ENCODE data around the gene NLGN1. TPM values are rescaled to one million over a fixed set of nuclear protein-coding genes. Genes with fewer than 3 reads are reported as not detected.
"Not testable (repeated sequence)": the region's sequence is repeated elsewhere in the genome, so short reads cannot be mapped to it uniquely, and the experiment has no call there.

Gene NLGN1
- total RNA-seq, 1 donor from 2014 or later, result 10.6 TPM

DNA sequence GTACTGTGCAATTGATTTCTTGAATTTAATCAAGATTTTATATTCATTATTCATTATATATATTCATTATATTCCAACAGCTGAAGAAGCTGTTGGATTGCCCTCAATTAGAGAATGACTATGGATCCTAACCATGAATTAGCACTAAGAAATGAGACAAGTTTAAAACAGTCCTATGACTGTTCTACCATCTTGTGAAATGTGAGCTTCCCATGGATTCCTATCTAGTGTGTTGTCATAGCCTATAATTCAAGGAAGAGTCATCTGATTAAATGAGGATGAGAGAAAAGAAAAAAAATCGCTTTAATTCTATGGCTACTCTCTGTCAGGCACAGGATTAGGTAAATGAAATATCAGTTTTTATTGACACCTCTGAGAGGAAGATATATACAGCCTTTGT, 765.0 kb downstream of the NLGN1 start:
- DNase-seq (ENCODE audit: low spot score), result no peak

DNA sequence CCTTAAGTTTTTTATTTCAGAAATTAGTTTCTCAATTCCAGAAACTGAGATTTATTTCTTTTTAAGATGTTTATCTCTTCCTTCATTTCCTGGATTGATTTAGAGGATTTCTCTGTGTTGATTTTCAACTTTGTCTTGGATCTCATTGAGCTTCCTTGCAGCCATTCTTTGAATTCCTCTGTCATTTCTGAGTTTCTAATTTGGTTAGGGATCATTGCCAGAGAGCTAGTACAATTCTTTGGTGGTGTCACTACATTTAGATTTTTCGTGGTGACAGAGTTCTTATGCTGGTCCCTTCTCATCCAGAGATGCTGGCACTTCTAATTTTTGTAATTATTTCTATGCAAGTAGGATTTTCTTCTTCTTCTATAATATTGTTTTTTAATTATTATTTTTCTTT, 770.5 kb downstream of the NLGN1 start:
- no peak for DNase-seq (ENCODE audit: low spot score)

DNA sequence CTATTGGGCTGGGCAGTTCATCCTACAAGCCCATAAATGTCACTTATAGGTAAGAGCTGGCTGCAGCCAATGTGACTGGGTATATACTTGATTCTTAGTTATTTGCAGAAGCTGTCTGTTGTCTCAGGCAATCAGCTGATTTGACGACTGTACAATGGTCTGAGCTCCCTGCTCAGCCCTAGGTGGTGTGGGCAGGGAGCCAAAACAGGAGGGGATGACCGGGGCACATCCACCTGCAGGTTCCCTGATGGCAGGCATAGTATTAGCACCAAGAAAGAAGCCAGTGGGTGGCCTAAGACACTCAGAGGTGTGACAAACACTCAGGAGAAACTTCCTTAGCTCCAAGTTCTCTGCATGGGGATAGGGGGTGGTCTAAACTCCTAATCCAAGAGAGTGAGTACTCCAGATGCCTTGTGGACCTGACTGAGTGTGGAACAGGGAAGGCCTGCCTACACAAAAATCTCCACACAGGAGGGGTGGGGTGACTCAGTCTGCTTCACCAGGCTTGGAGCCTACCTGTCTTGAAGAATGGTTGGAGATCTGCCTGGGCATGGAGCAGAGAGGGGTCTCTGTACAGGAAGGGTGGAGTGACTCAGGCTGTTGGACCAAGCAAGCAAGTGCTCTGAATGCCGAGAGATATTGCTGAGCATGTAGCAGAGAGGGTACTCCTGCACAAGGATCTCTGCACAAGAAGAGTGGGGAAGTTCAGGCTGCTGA, 771.2 kb downstream of the NLGN1 start:
- no peak for DNase-seq (ENCODE audit: low spot score)

DNA sequence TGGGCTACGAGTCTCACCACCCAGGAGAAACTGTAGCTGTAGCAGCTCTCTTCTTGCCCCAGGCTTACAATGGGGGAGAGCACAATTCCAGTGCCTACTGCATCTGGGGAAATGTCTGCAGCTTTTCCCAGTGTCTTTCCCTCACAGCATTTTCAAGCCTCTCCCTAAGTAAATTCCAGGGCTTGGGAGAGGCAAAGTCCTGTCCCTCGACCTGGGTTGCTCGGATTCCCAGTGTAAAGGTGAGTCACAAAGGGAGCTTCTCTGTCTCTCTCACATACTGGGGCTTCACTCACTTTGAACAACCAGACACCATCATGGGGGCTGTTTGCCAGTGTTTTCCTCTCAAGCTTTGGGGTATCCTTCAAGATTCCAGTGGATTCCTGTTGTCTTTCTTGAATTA, 772.2 kb downstream of the NLGN1 start:
- DNase-seq (ENCODE audit: low spot score), result no peak

DNA sequence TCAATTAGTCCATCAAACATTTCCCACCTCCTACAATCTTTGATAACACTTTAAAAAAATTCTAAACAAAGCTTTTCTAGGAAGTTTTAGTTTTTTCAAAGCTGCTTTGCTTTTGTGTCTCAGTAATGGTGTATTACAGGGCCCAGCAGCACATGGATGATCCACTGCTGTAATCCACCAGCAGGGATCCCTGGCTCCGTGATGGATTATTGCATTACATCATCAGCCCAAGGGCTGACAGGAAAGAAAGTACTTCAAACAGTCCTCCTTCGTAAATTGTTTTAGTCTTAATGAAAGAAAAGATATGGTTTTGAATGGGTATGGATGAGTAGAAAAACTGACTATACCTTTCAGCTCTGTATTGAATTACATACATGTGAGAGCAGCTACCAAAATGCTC, 772.7 kb downstream of the NLGN1 start:
- no peak for DNase-seq (ENCODE audit: low spot score)

DNA sequence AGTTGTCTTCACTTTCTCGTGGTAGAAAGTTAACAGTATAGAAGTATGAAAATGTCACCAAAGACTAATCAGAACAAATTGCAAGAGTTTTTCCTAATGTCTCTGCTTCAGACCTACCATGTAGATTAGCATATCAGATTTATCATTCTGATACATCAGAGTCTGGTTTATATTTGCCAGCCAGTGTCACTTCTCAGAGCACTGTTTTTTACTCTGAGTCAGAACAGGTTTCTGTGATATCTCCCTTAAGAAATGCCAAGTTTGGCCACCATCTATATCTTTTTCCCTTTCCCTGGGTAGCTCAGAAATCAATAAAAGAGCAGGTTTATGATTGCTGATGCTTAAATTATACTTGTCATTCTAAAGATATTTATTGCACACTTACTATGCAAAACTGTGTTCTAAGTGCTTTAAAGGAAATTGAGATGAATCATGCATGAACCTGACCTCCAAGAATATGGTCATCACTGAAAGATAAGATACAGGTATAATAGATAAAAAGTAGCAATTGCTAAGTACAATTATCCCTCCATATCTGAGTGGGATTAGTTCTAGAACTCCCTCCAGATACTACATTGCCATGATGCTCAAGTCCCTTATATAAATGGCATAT, 788.9 kb downstream of the NLGN1 start:
- no peak for DNase-seq (ENCODE audit: low spot score)

DNA sequence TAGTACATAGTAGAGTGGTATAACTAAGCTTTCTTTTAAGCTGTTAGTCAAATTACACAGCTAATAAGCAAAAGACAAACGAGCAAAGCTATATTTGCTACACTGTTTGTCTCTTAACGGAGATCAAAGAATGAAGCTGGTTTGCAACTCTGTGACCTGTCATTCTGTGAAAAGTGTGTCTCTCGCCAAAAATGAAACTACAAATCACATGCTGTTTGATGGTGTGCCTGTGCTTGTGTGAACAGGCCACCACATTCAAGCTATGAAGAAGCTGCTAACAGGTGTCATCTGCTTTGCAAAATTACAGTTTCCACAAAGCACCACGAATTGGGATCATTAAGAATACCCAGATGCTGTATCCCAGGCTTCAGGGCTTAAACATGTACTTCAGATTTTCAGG, 793.8 kb downstream of the NLGN1 start:
- no peak for DNase-seq (ENCODE audit: low spot score)

DNA sequence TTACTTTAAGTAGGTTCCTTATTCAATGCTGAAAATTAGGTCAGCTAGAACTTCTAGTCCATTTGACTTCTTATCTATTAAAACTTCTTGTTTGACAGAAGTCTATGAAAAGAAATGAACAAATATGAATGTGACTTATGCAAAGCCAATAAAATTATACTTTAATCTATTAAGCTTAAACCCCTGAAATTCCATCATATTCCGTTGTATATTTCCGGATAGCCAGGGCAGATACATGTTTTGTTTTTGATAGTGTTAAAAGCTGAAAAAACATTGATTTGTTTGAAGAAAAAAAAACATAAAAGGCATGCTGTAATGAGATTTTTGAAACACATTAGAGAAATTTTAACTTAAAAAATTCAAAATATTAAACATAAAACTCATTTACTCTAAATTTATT, 794.4 kb downstream of the NLGN1 start:
- DNase-seq (ENCODE audit: low spot score), result no peak

DNA sequence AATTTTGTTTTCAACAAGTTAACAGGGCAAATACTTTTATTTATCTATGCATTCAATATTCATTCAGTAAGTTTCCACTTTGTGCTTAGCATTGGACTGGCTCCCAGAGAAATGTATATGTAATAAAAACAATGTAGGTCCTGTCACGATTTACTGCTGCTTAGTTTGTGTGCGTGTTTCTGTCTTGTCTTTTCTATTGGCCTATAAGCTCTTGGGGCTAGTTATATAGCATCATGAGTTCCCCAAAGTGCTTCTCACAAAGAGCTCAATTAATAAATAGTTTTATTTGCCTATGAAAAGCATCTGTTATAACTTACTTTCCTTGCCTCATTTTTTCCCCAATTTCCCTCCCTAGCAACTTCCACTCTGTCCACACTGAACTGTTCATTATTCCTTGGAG, 794.9 kb downstream of the NLGN1 start:
- no peak for DNase-seq (ENCODE audit: low spot score)

DNA sequence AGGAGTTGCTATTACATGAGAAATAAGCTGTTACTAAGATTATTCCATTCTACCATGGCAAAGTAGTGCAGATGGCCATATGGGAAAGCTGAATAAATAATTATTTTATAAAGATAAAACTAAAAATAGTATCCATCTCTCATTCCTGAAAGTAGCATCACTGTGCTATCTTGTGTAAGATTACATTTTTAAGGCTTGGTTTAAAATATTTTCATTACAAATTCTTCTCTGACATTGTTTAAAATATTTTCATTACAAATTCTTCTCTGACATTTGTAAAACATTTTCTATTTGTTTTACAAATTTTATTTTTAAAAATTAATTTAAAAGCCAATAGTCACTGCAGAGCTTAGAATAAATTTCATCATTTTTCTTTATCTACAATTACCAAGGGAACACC, 796.1 kb downstream of the NLGN1 start:
- no peak for DNase-seq (ENCODE audit: low spot score)

DNA sequence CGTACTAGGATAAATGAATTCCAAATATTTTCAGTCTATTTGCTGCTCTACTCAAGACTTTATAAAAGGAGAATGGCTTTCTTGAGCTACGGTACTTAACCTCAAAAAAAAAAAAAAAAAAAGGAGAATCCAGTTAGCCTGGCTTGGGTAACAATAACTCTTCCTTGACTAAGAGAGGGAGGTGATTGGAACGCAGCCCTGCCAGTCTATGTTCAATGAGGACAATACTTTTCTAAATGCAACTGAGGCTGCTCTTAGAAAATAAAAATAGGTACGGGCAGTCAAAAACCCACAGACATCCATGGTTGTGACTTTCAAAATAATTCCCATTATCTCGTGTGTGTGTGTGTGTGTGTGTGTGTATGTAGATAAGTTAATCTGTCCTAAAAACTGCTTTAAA, 799.9 kb downstream of the NLGN1 start:
- DNase-seq (ENCODE audit: low spot score), result no peak

DNA sequence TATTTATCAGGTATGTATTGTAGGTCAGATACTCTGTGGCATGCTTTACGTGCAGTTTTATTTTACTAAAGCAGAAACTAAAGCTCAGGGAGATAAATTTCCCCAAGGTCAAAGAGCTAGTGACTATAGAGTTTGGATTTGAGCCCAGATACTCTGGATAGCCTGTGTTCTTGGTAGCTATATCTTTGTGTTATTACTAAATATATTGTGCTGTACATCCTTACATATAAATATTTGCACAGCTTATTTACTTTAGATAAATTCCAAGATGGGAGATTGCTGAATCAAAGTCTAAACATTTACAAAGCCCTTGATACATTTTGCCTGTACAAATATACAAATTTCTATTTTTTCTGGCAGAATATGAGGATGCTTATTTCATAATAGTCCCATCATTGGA, 800.7 kb downstream of the NLGN1 start:
- no peak for DNase-seq (ENCODE audit: low spot score)

DNA sequence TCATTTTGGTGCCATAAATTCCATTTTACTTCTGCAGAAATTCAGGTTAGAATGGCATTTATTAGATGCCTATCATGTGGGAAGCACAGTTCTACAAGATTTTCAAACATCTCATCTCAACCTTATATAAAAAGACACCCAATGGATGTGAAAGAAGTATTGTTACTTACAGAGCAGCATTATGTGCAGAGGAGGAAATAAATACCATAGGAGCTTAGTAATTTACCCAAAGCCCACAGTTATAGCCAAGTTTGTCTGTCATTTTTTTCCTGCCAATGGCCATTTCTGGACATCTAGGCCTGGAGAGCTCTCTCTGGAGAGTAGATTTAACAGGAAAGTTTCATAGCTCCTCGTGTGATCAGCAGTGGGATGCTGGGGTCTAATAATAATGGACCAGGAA, 802.2 kb downstream of the NLGN1 start:
- no peak for DNase-seq (ENCODE audit: low spot score)

DNA sequence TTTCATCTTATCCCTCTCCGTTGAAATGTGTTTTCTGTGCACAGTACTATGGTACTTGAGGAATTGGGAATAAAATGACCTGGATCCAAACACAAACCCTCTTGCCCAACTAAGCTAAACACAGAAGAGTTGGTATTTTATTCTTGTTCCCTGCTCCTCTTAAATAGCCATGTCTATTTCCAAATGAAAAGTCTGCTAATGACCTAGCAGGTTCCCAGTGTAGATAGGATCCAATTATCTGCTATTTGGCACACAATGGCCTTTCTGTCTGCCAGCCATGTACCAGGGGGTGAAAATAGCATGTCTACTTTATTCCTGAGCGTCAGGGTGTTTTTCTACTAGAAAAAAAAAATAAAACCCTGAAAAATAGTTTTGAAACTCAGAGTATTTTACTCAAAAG, 804.6 kb downstream of the NLGN1 start:
- DNase-seq (ENCODE audit: low spot score), result no peak

DNA sequence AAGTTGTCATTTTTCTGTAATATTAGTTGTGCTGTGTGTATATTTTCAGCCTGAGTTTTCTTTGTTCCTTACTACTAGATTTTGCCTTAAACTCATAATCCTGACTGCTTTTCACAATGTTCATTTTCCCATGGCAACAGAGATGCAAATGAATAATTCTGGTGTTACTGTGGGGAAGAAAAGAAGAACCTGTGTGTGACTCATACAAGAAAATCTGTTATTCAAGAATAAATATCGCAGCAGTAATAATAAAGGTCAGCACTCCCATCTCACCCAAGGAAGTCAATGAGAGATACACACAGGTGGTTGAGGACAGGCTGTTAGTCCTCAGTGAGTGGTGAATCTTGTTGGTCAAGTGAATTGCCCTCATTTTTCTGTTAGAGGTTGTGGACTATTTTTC, 805.0 kb downstream of the NLGN1 start:
- no peak for DNase-seq (ENCODE audit: low spot score)

DNA sequence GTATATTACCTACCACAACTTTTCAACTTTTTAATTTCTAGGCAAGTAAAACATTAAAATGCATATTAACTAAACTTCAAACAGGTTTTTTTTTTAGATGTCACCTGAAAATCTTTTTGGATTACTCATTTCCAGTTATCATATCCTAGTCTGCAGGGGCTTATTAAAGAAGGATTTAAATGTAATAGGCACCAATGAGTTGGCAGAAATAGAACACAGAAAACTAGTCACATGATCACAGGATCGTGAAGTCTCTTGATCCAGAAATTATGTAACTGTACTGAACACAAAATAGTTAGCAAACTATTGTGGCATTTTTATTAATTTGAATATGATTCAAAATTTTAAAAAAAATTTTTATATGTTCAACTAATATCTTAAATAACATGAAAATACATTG, 807.2 kb downstream of the NLGN1 start:
- DNase-seq (ENCODE audit: low spot score), result no peak

DNA sequence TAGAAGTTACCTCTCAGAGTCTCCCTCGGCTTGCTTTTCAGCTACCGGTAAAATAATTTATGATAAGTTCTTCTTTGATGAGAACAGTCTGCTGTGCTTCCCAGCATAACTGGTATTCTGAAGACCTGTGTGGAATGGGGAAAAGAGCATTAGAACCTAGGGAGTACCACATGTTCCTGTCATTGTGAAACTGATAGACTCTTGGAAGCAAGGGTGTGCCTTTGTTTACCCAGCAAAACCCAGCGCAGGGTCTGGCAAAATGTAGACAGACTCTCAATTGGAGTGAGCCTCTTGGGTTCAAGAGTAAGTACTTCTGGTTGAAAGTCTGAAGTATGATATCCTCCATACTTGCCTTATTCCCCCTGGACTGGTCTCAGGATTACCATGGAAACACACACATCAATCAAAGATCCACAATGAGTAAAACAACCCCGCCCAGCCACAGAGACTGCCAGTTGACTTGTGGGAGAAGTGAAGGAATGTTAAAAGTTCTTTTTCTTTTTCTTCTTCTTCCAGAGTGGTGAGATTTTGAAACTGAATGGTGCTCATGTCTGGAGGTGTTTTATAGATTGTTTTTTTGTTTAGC, 809.2 kb downstream of the NLGN1 start:
- no peak for DNase-seq (ENCODE audit: low spot score)

DNA sequence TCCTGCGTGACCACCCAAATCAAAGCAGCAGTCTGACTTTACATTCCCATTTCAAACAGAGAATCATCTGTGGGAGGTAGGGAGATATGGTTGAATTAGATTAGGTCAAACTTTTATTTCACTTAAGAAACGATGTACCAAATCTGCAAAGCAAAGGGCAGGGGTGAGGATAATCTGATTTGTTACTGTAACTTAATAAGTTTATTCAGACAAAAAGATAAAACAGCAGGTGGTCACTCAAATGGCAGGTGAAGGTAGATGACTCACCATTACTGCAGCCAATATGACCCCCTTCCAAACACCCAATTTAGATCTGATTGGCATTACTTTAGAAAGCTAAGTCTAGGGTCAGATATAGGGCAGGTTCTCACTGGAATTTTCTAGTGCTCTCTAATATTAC, 810.6 kb downstream of the NLGN1 start:
- no peak for DNase-seq (ENCODE audit: low spot score)

DNA sequence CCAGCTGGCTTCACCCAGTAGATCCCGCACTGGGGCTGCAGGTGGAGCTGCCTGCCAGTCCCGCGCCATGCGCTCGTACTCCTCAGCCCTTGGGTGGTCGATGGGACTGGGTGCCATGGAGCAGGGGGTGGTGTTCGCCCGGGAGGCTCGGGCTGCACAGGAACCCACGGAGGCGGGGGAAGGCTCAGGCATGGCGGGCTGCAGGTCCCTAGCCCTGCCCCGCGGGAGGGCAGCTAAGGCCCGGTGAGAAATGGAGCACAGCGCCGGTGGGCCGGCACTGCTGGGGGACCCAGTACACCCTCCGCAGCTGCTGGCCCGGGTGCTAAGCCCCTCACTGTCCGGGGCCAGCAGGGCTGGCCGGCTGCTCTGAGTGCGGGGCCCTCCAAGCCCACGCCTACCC, 814.4 kb downstream of the NLGN1 start:
- not testable (repeated sequence) for DNase-seq (ENCODE audit: low spot score)

DNA sequence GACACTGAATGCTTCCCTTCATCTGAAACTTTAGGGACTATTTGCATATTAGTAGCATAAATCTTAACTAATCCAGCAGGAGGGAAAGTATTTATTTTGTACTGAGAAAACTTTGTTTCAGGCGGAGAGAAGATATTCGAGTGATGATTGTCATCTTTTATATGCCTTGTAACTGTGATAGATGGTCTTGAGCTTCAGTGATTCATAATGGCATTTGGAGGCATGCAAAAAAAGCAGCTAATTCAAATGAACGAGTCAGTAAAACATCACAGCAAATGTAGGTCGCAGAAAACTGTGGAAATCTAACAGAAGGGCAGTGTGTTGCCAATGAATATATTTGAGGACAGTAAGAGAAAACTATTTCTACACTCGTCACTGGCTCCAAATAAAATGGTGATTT, 817.9 kb downstream of the NLGN1 start:
- no peak for DNase-seq (ENCODE audit: low spot score)

DNA sequence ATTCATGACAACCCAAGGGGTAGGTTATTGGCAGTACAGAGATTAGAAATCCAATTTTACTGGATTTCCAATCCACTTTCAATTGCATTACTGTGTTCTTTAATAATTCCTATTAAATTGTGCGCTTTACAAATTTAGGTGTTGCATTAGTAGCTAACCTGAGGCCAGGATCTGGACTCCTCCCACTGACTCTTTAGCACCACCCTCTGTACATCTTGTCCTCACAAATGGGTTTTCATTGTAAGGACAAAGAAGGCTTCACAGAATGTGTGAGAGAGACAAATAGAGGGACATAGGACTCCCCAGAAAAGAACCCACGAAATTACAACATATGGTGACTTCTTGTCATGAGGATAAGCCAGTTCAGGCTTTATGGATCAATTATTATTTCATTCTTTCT, 818.5 kb downstream of the NLGN1 start:
- DNase-seq (ENCODE audit: low spot score), result no peak

DNA sequence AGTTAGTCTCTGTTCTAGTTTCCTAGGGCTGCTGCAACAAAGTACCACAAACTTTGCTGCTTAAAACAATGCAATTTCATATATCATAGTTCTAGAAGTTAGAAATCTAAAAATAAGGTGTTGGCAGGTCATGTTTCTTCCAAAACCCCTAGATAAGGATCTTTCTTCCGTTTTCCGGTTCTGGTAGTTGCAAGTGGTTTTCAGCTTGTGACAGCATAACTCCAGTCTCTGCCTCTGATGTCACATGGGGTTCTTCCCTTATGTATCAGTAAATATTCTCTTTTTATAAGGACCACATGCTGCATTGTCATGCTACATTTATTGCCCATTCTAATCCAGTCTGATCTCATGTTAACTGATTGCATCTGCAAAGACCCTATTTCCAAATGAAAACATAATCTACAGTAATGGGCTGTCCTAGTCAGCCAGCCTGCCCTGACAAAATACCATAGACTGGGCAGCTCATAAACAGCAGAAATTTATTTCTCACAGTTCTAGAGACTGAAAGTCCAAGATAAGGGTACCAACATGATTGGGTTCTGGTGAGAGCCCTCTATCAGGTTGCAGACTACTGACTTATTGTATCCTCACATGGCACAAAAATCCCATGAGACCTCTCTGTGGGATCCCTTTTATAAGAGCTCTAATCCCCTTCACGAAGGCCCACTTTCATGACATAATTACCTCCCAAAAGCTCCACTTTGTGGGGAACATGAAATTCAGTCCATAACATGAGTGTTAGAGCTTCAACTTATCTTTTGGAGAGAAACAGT, 819.6 kb downstream of the NLGN1 start:
- no peak for DNase-seq (ENCODE audit: low spot score)

DNA sequence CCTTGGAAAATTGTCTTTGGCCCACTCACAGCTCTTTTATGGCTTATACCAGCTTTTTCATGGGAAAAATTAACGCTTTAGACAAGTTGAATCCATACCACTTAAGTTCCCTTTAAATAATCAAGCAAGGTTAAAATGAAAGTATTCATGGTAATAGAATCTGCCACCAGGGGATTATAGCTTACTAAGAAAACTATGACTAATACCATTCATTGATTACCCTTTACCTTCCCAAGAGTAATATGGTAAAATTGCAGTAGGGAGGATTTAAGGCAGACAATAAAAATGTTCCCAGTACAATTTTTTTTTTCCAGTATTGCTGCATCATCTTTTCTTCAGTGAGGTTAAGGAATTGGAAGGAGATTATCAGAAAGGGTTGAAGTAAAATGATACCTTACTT, 820.5 kb downstream of the NLGN1 start:
- no peak for DNase-seq (ENCODE audit: low spot score)

All from ureter (tissue), 1 donor.